SU-DHL-6 (cell line): ENCODE results near the gene POFUT1.

Source experiments
- EZH2phosphoT487 ChIP-seq: fragments of 200-600 bp; sonication (generic), shearing (Covaris generic); conservative IDR thresholded peaks from 2 replicates; pipeline ENCODE4 v1.6.1; 2018; ENCODE audit warnings: mild to moderate bottlenecking, antibody characterized with exemption, low read length, moderate library complexity, mixed read lengths
- TF ChIP-seq, protein P1 (sequence below): fragments of 200-600 bp; sonication (generic); IDR thresholded peaks from one replicate; pipeline ENCODE4 v1.5.1; 2017; ENCODE audit warnings: antibody characterized with exemption, mild to moderate bottlenecking, low read length, moderate library complexity; ENCODE audit not compliant: insufficient read depth, poor library complexity, severe bottlenecking

DNA sequence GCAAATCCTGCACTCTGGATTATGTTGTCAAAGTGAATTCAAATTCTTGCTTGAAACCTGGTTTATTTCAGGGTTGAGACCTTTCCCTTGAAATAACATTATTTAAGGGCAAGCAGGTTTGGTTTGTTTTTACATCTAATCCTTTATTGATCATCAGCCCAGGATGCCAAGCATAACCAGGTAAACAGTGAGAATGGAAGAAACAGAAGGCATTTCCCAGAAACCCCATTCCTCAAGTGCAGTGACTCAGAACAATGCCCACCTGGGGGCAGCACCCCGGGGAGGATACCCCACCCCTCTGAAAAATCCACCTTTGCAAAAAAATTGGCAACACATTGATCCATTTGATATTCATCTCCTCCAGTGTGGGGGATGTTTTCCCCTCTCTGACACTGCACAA is 32.5 kb downstream of the POFUT1 start:
- TF ChIP-seq, protein P1, sequence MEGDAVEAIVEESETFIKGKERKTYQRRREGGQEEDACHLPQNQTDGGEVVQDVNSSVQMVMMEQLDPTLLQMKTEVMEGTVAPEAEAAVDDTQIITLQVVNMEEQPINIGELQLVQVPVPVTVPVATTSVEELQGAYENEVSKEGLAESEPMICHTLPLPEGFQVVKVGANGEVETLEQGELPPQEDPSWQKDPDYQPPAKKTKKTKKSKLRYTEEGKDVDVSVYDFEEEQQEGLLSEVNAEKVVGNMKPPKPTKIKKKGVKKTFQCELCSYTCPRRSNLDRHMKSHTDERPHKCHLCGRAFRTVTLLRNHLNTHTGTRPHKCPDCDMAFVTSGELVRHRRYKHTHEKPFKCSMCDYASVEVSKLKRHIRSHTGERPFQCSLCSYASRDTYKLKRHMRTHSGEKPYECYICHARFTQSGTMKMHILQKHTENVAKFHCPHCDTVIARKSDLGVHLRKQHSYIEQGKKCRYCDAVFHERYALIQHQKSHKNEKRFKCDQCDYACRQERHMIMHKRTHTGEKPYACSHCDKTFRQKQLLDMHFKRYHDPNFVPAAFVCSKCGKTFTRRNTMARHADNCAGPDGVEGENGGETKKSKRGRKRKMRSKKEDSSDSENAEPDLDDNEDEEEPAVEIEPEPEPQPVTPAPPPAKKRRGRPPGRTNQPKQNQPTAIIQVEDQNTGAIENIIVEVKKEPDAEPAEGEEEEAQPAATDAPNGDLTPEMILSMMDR: no peak
- no peak for TF ChIP-seq EZH2phosphoT487
